GM20000 (cell line): ENCODE measurements around the gene NAV2.

Source experiments
- DNase-seq: peaks from one replicate; pipeline ENCODE4 v3.0.0; 2012; ENCODE audit warnings: low spot score
- CTCF ChIP-seq: IDR thresholded peaks from 2 replicates; pipeline ENCODE4 v1.5.1; 2012; ENCODE audit warnings: mild to moderate bottlenecking, control low read depth; ENCODE audit errors: extremely low read depth, missing control alignments

Gene NAV2

DNA sequence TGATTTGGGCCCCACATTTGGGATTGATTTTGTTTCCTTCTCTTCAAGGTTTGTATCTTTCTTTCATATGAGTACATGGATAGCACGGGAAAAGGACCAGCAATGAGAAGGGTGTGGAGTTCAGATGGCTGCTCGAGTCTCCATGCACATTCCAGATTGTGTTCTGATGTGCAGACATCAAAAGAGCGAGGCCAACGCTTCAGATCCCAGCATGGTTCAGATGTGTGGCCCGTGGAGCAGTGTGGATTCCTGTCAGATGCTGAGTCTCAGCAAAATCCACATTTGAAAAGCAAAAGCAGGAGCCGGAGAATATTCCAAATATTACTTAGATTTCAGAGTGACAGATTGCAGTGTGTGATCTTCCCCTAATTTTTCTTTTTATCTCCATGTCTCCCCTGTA lies 228.2 kb downstream of the NAV2 start:
- TF ChIP-seq CTCF, result no peak
- DNase-seq, result no peak

GRCh38 chr11:19946681-19947080 lies 234.0 kb downstream of the NAV2 start:
- TF ChIP-seq CTCF, result no peak
- no peak for DNase-seq

GRCh38 chr11:19947537-19948114 lies 235.0 kb downstream of the NAV2 start:
- no peak for TF ChIP-seq CTCF
- DNase-seq, result no peak

GRCh38 chr11:19949606-19950005 lies 237.0 kb downstream of the NAV2 start:
- DNase-seq, result no peak
- no peak for TF ChIP-seq CTCF

GRCh38 chr11:19951558-19952115 lies 239.0 kb downstream of the NAV2 start:
- TF ChIP-seq CTCF, result no peak
- DNase-seq, result peak; percentile 40

- DNase-seq, result no peak
- TF ChIP-seq CTCF, result no peak
These were observed 239.5 kb downstream of the NAV2 start for GRCh38 chr11:19952116-19952605.

DNA sequence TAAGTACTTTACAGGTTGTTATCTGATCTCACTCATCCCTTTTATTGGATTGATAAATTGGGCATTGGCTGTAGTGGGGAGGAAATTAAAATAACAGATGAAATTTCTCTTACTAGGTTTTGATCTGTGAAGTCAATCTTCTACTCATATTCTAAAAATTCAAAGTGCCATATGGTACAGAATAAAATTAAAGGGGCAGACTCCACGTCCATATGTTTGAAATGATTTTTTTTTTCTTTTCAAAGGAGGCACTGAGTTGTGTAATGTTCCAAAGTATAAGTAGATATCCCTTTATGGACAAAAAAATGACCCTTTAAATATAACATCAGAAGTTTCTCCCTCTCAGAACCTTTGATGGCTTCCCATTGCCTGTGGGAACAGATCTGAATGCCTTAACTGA lies 240.3 kb downstream of the NAV2 start:
- TF ChIP-seq CTCF, result no peak
- DNase-seq, result no peak
